A673 (cell line): ENCODE measurements around the gene DIS3L2.

Experiments used
- EZH2 ChIP-seq: fragments of 200-600 bp; sonication (generic); IDR thresholded peaks from 2 replicates; pipeline ENCODE4 v1.6.1; 2017; ENCODE audit warnings: borderline replicate concordance, low read depth, mild to moderate bottlenecking, mixed read lengths, antibody characterized with exemption, low read length; ENCODE audit not compliant: poor library complexity, severe bottlenecking
- TF ChIP-seq, protein P1 (sequence below): fragments of 300-800, 200-600 bp; sonication (generic); conservative IDR thresholded peaks from 2 replicates; pipeline ENCODE4 v1.5.1; 2017; ENCODE audit warnings: low read depth, mild to moderate bottlenecking, antibody characterized with exemption, low read length, moderate library complexity, mixed read lengths

DNA sequence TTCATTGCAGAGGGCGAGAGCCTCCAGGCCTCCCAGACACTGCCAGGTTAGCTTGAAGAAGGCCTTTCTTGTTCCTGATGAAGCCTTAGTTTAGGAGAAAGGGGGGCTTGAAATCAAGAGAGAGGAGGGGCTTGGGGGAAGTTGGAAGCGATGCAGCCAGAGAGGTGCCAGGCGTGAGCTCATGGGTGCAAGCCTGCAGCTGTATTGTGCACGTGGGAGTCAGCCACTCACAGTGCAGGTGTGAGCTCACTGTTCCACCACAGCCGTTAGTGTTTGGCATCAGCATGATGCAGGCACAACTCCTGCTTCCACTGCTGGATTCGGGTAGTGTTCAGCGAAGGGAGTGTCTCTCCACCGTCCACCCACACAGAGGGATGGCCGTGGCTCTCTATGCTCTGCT lies 348.6 kb downstream of the DIS3L2 start:
- no peak for TF ChIP-seq EZH2
- TF ChIP-seq, protein P1, sequence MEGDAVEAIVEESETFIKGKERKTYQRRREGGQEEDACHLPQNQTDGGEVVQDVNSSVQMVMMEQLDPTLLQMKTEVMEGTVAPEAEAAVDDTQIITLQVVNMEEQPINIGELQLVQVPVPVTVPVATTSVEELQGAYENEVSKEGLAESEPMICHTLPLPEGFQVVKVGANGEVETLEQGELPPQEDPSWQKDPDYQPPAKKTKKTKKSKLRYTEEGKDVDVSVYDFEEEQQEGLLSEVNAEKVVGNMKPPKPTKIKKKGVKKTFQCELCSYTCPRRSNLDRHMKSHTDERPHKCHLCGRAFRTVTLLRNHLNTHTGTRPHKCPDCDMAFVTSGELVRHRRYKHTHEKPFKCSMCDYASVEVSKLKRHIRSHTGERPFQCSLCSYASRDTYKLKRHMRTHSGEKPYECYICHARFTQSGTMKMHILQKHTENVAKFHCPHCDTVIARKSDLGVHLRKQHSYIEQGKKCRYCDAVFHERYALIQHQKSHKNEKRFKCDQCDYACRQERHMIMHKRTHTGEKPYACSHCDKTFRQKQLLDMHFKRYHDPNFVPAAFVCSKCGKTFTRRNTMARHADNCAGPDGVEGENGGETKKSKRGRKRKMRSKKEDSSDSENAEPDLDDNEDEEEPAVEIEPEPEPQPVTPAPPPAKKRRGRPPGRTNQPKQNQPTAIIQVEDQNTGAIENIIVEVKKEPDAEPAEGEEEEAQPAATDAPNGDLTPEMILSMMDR = no peak
